WTC11 (cell line): ENCODE measurements around the gene NCAM2. TPM values are rescaled to one million over a fixed set of nuclear protein-coding genes. Genes with fewer than 3 reads are reported as not detected.

Experiments used
- ATAC-seq: fragments of 200-7000 bp; cut with Tn5 transposase; 2 replicates; pipeline ENCODE4 v1.10.0; 2021; ENCODE audit warnings: mild to moderate bottlenecking, moderate library complexity
- CTCF ChIA-PET: fragments of 300-600 bp; sonication (Branson Sonifier 250); formaldehyde crosslinking; loops from one replicate; lab custom pipeline; 2021; ENCODE audit warnings: antibody characterized with exemption; lab: Charles Lee
- POLR2A ChIA-PET: fragments of 350-600 bp; sonication (Branson Sonifier 250); formaldehyde crosslinking; loops from one replicate; lab custom pipeline; 2021; ENCODE audit warnings: antibody characterized with exemption; lab: Charles Lee
- DNase-seq: peaks from one replicate; pipeline ENCODE4 v3.0.0; 2021; ENCODE audit warnings: low spot score
- H3K27ac Mint-ChIP-seq: 2 replicates; pipeline ENCODE4 v1.8.0; 2021; ENCODE audit warnings: mixed read lengths
- H3K27me3 Mint-ChIP-seq: 2 replicates; pipeline ENCODE4 v1.8.0; 2021; ENCODE audit warnings: low read depth, mild to moderate bottlenecking, moderate library complexity, mixed read lengths
- H3K36me3 Mint-ChIP-seq: 2 replicates; pipeline ENCODE4 v1.8.0; 2021; ENCODE audit warnings: mixed read lengths
- H3K4me1 Mint-ChIP-seq: 2 replicates; pipeline ENCODE4 v1.8.0; 2022; ENCODE audit warnings: mixed read lengths
- H3K4me3 Mint-ChIP-seq: 2 replicates; pipeline ENCODE4 v1.8.0; 2021; ENCODE audit warnings: mild to moderate bottlenecking, moderate library complexity, mixed read lengths
- H3K9me3 Mint-ChIP-seq: 2 replicates; pipeline ENCODE4 v1.8.0; 2021; ENCODE audit warnings: mixed read lengths
- ATF1 ChIP-seq: sonication (generic); formaldehyde crosslinking; IDR thresholded peaks from 2 replicates; pipeline ENCODE4 v1.8.1; 2023; ENCODE audit warnings: mild to moderate bottlenecking, moderate library complexity, missing genetic modification reagents
- CREB1 ChIP-seq: sonication (generic); formaldehyde crosslinking; IDR thresholded peaks from 2 replicates; pipeline ENCODE4 v1.8.0; 2023; ENCODE audit warnings: mild to moderate bottlenecking, missing genetic modification reagents
- ELF4 ChIP-seq: sonication (generic); formaldehyde crosslinking; IDR thresholded peaks from 2 replicates; pipeline ENCODE4 v1.8.1; 2022; ENCODE audit warnings: low read depth, mild to moderate bottlenecking, moderate library complexity, missing genetic modification reagents
- FOXJ3 ChIP-seq: sonication (generic); formaldehyde crosslinking; IDR thresholded peaks from 2 replicates; pipeline ENCODE4 v1.9.0; 2021; ENCODE audit warnings: missing genetic modification reagents, mild to moderate bottlenecking, borderline replicate concordance
- FOXK1 ChIP-seq: sonication (generic); formaldehyde crosslinking; IDR thresholded peaks from 2 replicates; pipeline ENCODE4 v1.8.0; 2022; ENCODE audit warnings: mild to moderate bottlenecking, moderate library complexity, missing genetic modification reagents
- JAZF1 ChIP-seq: fragments of 250-450 bp; sonication (Bioruptor Pico); IDR thresholded peaks from 2 replicates; pipeline ENCODE4 v1.9.0; 2021; ENCODE audit warnings: moderate library complexity, mild to moderate bottlenecking, inconsistent platforms
- MLX ChIP-seq: sonication (generic); formaldehyde crosslinking; IDR thresholded peaks from 2 replicates; pipeline ENCODE4 v1.8.1; 2023; ENCODE audit warnings: mild to moderate bottlenecking, missing genetic modification reagents, moderate library complexity
- MXD4 ChIP-seq: fragments of 250-450 bp; sonication (Bioruptor Pico); IDR thresholded peaks from 2 replicates; pipeline ENCODE4 v1.8.0; 2021; ENCODE audit warnings: mild to moderate bottlenecking, moderate library complexity, borderline replicate concordance
- MYBL2 ChIP-seq: sonication (generic); formaldehyde crosslinking; IDR thresholded peaks from 2 replicates; pipeline ENCODE4 v1.8.1; 2023; ENCODE audit warnings: mild to moderate bottlenecking, moderate library complexity, missing genetic modification reagents
- OVOL2 ChIP-seq: fragments of 250-450 bp; sonication (Bioruptor Pico); IDR thresholded peaks from 2 replicates; pipeline ENCODE4 v1.9.0; 2021; ENCODE audit warnings: mild to moderate bottlenecking, borderline replicate concordance
- RORB ChIP-seq: fragments of 250-450 bp; sonication (Bioruptor Pico); IDR thresholded peaks from 2 replicates; pipeline ENCODE4 v1.9.0; 2021; ENCODE audit warnings: mild to moderate bottlenecking
- SMAD3 ChIP-seq: sonication (generic); formaldehyde crosslinking; IDR thresholded peaks from 2 replicates; pipeline ENCODE4 v1.8.0; 2022; ENCODE audit warnings: missing genetic modification reagents, mild to moderate bottlenecking, borderline replicate concordance
- SOX15 ChIP-seq: fragments of 250-450 bp; sonication (Bioruptor Pico); IDR thresholded peaks from 2 replicates; pipeline ENCODE4 v1.9.0; 2021; ENCODE audit warnings: mild to moderate bottlenecking
- TP53 ChIP-seq: sonication (generic); formaldehyde crosslinking; IDR thresholded peaks from 2 replicates; pipeline ENCODE4 v1.8.1; 2023; ENCODE audit warnings: mild to moderate bottlenecking, missing genetic modification reagents
- ZBTB21 ChIP-seq: sonication (generic); formaldehyde crosslinking; IDR thresholded peaks from 2 replicates; pipeline ENCODE4 v1.8.1; 2023; ENCODE audit warnings: mild to moderate bottlenecking, missing genetic modification reagents, borderline replicate concordance
- ZNF317 ChIP-seq: sonication (generic); formaldehyde crosslinking; IDR thresholded peaks from 2 replicates; pipeline ENCODE4 v1.8.1; 2023; ENCODE audit warnings: low read depth, mild to moderate bottlenecking, moderate library complexity, missing genetic modification reagents, borderline replicate concordance
- ZNF396 ChIP-seq: fragments of 250-450 bp; sonication (Bioruptor Pico); IDR thresholded peaks from 2 replicates; pipeline ENCODE4 v1.8.0; 2021; ENCODE audit warnings: mild to moderate bottlenecking, moderate library complexity, borderline replicate concordance
- ZNF423 ChIP-seq: fragments of 250-450 bp; sonication (Bioruptor Pico); IDR thresholded peaks from 2 replicates; pipeline ENCODE4 v2.1.2; 2022; ENCODE audit warnings: mild to moderate bottlenecking, moderate library complexity
- ZNF671 ChIP-seq: fragments of 250-450 bp; sonication (Bioruptor Pico); IDR thresholded peaks from 2 replicates; pipeline ENCODE4 v1.8.0; 2021; ENCODE audit warnings: mild to moderate bottlenecking
- total RNA-seq: library from RNA; stranded (reverse); gene quantifications from 3 replicates; pipeline ENCODE4 v1.2.3, GENCODE V29; 2021
- TF ChIP-seq, protein P1 (sequence below): sonication (generic); formaldehyde crosslinking; IDR thresholded peaks from 2 replicates; pipeline ENCODE4 v1.8.0; 2022; ENCODE audit warnings: mild to moderate bottlenecking, missing genetic modification reagents
- TF ChIP-seq, protein P2 (sequence below): sonication (generic); formaldehyde crosslinking; IDR thresholded peaks from 2 replicates; pipeline ENCODE4 v1.8.1; 2023; ENCODE audit warnings: mild to moderate bottlenecking, moderate library complexity, missing genetic modification reagents
- TF ChIP-seq, protein P3 (sequence below): sonication (generic); formaldehyde crosslinking; IDR thresholded peaks from 2 replicates; pipeline ENCODE4 v1.8.0; 2022; ENCODE audit warnings: mild to moderate bottlenecking, missing genetic modification reagents
- TF ChIP-seq, protein P4 (sequence below): fragments of 250-450 bp; sonication (Bioruptor Pico); IDR thresholded peaks from 2 replicates; pipeline ENCODE4 v1.9.0; 2021; ENCODE audit warnings: moderate library complexity, mild to moderate bottlenecking, inconsistent platforms, borderline replicate concordance
- TF ChIP-seq, protein P5 (sequence below): sonication (generic); formaldehyde crosslinking; IDR thresholded peaks from 2 replicates; pipeline ENCODE4 v1.8.1; 2022; ENCODE audit warnings: missing genetic modification reagents, borderline replicate concordance
- TF ChIP-seq, protein P6 (sequence below): sonication (generic); formaldehyde crosslinking; IDR thresholded peaks from 2 replicates; pipeline ENCODE4 v1.8.0; 2023; ENCODE audit warnings: missing genetic modification reagents, mild to moderate bottlenecking, borderline replicate concordance
- TF ChIP-seq, protein P7 (sequence below): fragments of 250-450 bp; sonication (Bioruptor Pico); IDR thresholded peaks from 2 replicates; pipeline ENCODE4 v2.1.2; 2022; ENCODE audit warnings: mild to moderate bottlenecking, moderate library complexity

NCAM2 gene
- total RNA-seq, 1 experiment from 2014 or later, result 1.6 TPM

DNA sequence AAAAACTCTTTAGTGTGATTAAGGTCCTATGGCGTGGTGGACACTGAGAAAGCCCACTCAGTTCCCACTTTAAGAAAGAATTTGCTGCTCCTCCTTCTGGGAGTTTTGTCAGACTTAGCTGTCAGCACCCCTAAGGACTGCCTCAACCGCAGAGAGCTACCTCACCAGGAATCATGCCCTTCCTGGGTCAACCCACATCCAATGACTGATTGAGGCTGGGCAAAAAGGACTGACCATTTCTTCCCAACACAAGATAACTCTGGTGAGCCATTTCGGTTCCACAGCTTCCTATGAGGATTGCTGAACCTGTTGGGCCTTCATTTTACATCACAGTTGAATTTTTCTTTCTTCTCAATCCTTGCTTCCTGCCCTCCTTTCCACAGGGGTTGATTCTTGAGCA is 197.9 kb downstream of the NCAM2 start:
- POLR2A ChIA-PET, result no interaction called here
- Mint-ChIP-seq H3K27me3 (no peaks in the 10 kb centered on the region), H3K4me3 (no peak overlapping the region), H3K4me1 (no peaks in the 10 kb centered on the region), H3K27ac (no peak overlapping the region), H3K36me3 (no peaks in the 10 kb centered on the region), H3K9me3 (no peaks in the 10 kb centered on the region)
- DNase-seq (no peak), ATAC-seq (no peak)
- CTCF ChIA-PET, result no interaction called here
- TF ChIP-seq RORB (CRISPR knock-in tag) (no peak), ATF1 (CRISPR knock-in tag) (no peak), ZBTB21 (CRISPR knock-in tag) (no peak), SOX15 (CRISPR knock-in tag) (no peak), SMAD3 (CRISPR knock-in tag) (no peak), JAZF1 (no peak), MXD4 (no peak), FOXK1 (CRISPR knock-in tag) (no peak)

DNA sequence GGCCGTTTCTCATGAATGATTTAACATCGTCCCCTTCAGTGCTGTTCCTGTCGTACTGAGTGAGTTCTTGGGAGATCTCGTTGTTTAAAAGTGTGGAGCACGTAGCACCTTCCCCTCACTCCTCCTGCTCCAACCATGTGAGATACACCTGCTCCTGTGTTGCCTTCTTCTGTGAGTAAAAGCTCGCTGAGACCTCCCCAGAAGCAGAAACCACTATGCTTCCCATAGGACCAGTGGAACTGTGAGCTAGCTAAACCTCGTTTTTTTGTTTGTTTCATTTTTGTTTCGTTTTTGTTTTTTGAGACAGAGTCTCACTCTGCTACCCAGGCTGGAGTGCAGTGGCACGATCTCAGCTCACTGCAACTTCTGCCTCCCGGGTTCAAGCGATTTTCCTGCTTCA is 198.6 kb downstream of the NCAM2 start:
- DNase-seq (no peak), ATAC-seq (no peak)
- no peaks in the 10 kb centered on the region for H3K4me1 Mint-ChIP-seq
- CTCF ChIA-PET, result no interaction called here
- POLR2A ChIA-PET, result no interaction called here
- no peak overlapping the region for H3K4me3 Mint-ChIP-seq
- no peak overlapping the region for H3K27ac Mint-ChIP-seq
- no peaks in the 10 kb centered on the region for H3K27me3 Mint-ChIP-seq
- no peaks in the 10 kb centered on the region for H3K36me3 Mint-ChIP-seq
- H3K9me3 Mint-ChIP-seq, result no peaks in the 10 kb centered on the region
- TF ChIP-seq, protein P1, sequence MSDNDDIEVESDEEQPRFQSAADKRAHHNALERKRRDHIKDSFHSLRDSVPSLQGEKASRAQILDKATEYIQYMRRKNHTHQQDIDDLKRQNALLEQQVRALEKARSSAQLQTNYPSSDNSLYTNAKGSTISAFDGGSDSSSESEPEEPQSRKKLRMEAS (CRISPR knock-in tag), result no peak
- TF ChIP-seq MLX (CRISPR knock-in tag), result no peak
- no peak for TF ChIP-seq CREB1
- TF ChIP-seq, protein P2, sequence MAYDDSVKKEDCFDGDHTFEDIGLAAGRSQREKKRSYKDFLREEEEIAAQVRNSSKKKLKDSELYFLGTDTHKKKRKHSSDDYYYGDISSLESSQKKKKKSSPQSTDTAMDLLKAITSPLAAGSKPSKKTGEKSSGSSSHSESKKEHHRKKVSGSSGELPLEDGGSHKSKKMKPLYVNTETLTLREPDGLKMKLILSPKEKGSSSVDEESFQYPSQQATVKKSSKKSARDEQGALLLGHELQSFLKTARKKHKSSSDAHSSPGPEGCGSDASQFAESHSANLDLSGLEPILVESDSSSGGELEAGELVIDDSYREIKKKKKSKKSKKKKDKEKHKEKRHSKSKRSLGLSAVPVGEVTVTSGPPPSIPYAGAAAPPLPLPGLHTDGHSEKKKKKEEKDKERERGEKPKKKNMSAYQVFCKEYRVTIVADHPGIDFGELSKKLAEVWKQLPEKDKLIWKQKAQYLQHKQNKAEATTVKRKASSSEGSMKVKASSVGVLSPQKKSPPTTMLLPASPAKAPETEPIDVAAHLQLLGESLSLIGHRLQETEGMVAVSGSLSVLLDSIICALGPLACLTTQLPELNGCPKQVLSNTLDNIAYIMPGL (CRISPR knock-in tag), result no peak
- TF ChIP-seq FOXJ3, result no peak
- TF ChIP-seq ZNF317 (CRISPR knock-in tag), result no peak
- TF ChIP-seq ZNF423 (CRISPR knock-in tag), result no peak
- TF ChIP-seq, protein P3, sequence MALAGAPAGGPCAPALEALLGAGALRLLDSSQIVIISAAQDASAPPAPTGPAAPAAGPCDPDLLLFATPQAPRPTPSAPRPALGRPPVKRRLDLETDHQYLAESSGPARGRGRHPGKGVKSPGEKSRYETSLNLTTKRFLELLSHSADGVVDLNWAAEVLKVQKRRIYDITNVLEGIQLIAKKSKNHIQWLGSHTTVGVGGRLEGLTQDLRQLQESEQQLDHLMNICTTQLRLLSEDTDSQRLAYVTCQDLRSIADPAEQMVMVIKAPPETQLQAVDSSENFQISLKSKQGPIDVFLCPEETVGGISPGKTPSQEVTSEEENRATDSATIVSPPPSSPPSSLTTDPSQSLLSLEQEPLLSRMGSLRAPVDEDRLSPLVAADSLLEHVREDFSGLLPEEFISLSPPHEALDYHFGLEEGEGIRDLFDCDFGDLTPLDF, result no peak
- no peak for TF ChIP-seq ZNF396 (CRISPR knock-in tag)
- no peak for TF ChIP-seq OVOL2 (CRISPR knock-in tag)
- no peak for TF ChIP-seq ELF4 (CRISPR knock-in tag)
- TF ChIP-seq, protein P4, sequence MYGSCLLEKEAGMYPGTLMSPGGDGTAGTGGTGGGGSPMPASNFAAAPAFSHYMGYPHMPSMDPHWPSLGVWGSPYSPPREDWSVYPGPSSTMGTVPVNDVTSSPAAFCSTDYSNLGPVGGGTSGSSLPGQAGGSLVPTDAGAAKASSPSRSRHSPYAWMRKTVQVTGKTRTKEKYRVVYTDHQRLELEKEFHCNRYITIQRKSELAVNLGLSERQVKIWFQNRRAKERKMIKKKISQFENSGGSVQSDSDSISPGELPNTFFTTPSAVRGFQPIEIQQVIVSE (CRISPR knock-in tag), result no peak
- TF ChIP-seq, protein P5, sequence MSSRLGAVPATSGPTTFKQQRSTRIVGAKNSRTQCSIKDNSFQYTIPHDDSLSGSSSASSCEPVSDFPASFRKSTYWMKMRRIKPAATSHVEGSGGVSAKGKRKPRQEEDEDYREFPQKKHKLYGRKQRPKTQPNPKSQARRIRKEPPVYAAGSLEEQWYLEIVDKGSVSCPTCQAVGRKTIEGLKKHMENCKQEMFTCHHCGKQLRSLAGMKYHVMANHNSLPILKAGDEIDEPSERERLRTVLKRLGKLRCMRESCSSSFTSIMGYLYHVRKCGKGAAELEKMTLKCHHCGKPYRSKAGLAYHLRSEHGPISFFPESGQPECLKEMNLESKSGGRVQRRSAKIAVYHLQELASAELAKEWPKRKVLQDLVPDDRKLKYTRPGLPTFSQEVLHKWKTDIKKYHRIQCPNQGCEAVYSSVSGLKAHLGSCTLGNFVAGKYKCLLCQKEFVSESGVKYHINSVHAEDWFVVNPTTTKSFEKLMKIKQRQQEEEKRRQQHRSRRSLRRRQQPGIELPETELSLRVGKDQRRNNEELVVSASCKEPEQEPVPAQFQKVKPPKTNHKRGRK (CRISPR knock-in tag), result no peak
- TF ChIP-seq ZNF671 (CRISPR knock-in tag), result no peak
- no peak for TF ChIP-seq TP53
- TF ChIP-seq, protein P6, sequence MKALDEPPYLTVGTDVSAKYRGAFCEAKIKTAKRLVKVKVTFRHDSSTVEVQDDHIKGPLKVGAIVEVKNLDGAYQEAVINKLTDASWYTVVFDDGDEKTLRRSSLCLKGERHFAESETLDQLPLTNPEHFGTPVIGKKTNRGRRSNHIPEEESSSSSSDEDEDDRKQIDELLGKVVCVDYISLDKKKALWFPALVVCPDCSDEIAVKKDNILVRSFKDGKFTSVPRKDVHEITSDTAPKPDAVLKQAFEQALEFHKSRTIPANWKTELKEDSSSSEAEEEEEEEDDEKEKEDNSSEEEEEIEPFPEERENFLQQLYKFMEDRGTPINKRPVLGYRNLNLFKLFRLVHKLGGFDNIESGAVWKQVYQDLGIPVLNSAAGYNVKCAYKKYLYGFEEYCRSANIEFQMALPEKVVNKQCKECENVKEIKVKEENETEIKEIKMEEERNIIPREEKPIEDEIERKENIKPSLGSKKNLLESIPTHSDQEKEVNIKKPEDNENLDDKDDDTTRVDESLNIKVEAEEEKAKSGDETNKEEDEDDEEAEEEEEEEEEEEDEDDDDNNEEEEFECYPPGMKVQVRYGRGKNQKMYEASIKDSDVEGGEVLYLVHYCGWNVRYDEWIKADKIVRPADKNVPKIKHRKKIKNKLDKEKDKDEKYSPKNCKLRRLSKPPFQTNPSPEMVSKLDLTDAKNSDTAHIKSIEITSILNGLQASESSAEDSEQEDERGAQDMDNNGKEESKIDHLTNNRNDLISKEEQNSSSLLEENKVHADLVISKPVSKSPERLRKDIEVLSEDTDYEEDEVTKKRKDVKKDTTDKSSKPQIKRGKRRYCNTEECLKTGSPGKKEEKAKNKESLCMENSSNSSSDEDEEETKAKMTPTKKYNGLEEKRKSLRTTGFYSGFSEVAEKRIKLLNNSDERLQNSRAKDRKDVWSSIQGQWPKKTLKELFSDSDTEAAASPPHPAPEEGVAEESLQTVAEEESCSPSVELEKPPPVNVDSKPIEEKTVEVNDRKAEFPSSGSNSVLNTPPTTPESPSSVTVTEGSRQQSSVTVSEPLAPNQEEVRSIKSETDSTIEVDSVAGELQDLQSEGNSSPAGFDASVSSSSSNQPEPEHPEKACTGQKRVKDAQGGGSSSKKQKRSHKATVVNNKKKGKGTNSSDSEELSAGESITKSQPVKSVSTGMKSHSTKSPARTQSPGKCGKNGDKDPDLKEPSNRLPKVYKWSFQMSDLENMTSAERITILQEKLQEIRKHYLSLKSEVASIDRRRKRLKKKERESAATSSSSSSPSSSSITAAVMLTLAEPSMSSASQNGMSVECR (CRISPR knock-in tag), result no peak
- no peak for TF ChIP-seq MYBL2
- TF ChIP-seq, protein P7, sequence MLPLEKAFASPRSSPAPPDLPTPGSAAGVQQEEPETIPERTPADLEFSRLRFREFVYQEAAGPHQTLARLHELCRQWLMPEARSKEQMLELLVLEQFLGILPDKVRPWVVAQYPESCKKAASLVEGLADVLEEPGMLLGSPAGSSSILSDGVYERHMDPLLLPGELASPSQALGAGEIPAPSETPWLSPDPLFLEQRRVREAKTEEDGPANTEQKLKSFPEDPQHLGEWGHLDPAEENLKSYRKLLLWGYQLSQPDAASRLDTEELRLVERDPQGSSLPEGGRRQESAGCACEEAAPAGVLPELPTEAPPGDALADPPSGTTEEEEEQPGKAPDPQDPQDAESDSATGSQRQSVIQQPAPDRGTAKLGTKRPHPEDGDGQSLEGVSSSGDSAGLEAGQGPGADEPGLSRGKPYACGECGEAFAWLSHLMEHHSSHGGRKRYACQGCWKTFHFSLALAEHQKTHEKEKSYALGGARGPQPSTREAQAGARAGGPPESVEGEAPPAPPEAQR (CRISPR knock-in tag), result no peak
